Measurements from ENCODE around the gene CFAP221.

Gene CFAP221

GRCh38 chr2:119689218-119689617, 145.0 kb downstream of the CFAP221 start:
- peaks cover 15 to 18% of the 10 kb centered on the region in 2 donors for H3K36me3 ChIP-seq (ENCODE audit: control insufficient read depth in 2 of 2, insufficient read depth in 2 of 2, low read length in 2 of 2)
- H3K4me3 ChIP-seq (ENCODE audit: low read length in 2 of 2) = no peak overlapping the region
- H3K9me3 ChIP-seq (ENCODE audit: control insufficient read depth in 2 of 2, low read length in 2 of 2) = no peaks in the 10 kb centered on the region
- no peak overlapping the region for H3K27ac ChIP-seq (ENCODE audit: low read length)
- H3K4me1 ChIP-seq (ENCODE audit: control insufficient read depth, insufficient read depth, low read length) = peaks cover 2% of the 10 kb centered on the region
- H3K27me3 ChIP-seq (ENCODE audit: control insufficient read depth in 1 of 2, insufficient read depth in 2 of 2, low read length in 2 of 2) = no peaks in the 10 kb centered on the region
- no peak overlapping the region for H3K9ac ChIP-seq (ENCODE audit: low read length in 2 of 2)

- Histone ChIP-seq H3K36me3 (ENCODE audit: control insufficient read depth in 2 of 2, insufficient read depth in 2 of 2, low read length in 2 of 2) (peaks cover 15 to 18% of the 10 kb centered on the region in 2 donors), H3K9ac (ENCODE audit: low read length in 2 of 2) (no peak overlapping the region), H3K27me3 (ENCODE audit: control insufficient read depth in 1 of 2, insufficient read depth in 2 of 2, low read length in 2 of 2) (no peaks in the 10 kb centered on the region), H3K4me3 (ENCODE audit: low read length in 2 of 2) (no peak overlapping the region), H3K4me1 (ENCODE audit: control insufficient read depth, insufficient read depth, low read length) (peaks cover 15% of the 10 kb centered on the region), H3K9me3 (ENCODE audit: control insufficient read depth in 2 of 2, low read length in 2 of 2) (no peaks in the 10 kb centered on the region), H3K27ac (ENCODE audit: low read length) (no peak overlapping the region)
Observed at GRCh38 chr2:119691189-119691588, 146.9 kb downstream of the CFAP221 start.

- peaks cover 15% of the 10 kb centered on the region for H3K4me1 ChIP-seq (ENCODE audit: control insufficient read depth, insufficient read depth, low read length)
- no peak overlapping the region for H3K27ac ChIP-seq (ENCODE audit: low read length)
- no peak overlapping the region for H3K9ac ChIP-seq (ENCODE audit: low read length in 2 of 2)
- H3K4me3 ChIP-seq (ENCODE audit: low read length in 2 of 2) = no peak overlapping the region
- H3K27me3 ChIP-seq (ENCODE audit: control insufficient read depth in 1 of 2, insufficient read depth in 2 of 2, low read length in 2 of 2) = no peaks in the 10 kb centered on the region
- no peaks in the 10 kb centered on the region for H3K9me3 ChIP-seq (ENCODE audit: control insufficient read depth in 2 of 2, low read length in 2 of 2)
- H3K36me3 ChIP-seq (ENCODE audit: control insufficient read depth in 2 of 2, insufficient read depth in 2 of 2, low read length in 2 of 2) = peaks cover 15 to 16% of the 10 kb centered on the region in 2 donors
Observed at GRCh38 chr2:119691651-119692245, 147.5 kb downstream of the CFAP221 start.

GRCh38 chr2:119692310-119692709, 148.1 kb downstream of the CFAP221 start:
- H3K4me3 ChIP-seq (ENCODE audit: low read length in 2 of 2) = no peak overlapping the region
- no peaks in the 10 kb centered on the region for H3K9me3 ChIP-seq (ENCODE audit: control insufficient read depth in 2 of 2, low read length in 2 of 2)
- peaks cover 17% of the 10 kb centered on the region for H3K4me1 ChIP-seq (ENCODE audit: control insufficient read depth, insufficient read depth, low read length)
- no peaks in the 10 kb centered on the region for H3K27me3 ChIP-seq (ENCODE audit: control insufficient read depth in 1 of 2, insufficient read depth in 2 of 2, low read length in 2 of 2)
- H3K36me3 ChIP-seq (ENCODE audit: control insufficient read depth in 2 of 2, insufficient read depth in 2 of 2, low read length in 2 of 2) = peaks cover 15 to 16% of the 10 kb centered on the region in 2 donors
- H3K9ac ChIP-seq (ENCODE audit: low read length in 2 of 2) = no peak overlapping the region
- H3K27ac ChIP-seq (ENCODE audit: low read length) = no peak overlapping the region

GRCh38 chr2:119692954-119693353, 148.7 kb downstream of the CFAP221 start:
- Histone ChIP-seq H3K4me3 (ENCODE audit: low read length in 2 of 2) (no peak overlapping the region), H3K27me3 (ENCODE audit: control insufficient read depth in 1 of 2, insufficient read depth in 2 of 2, low read length in 2 of 2) (no peaks in the 10 kb centered on the region), H3K36me3 (ENCODE audit: control insufficient read depth in 2 of 2, insufficient read depth in 2 of 2, low read length in 2 of 2) (peaks cover 11 to 14% of the 10 kb centered on the region in 2 donors), H3K27ac (ENCODE audit: low read length) (no peak overlapping the region), H3K9ac (ENCODE audit: low read length in 2 of 2) (no peak overlapping the region), H3K9me3 (ENCODE audit: control insufficient read depth in 2 of 2, low read length in 2 of 2) (no peaks in the 10 kb centered on the region), H3K4me1 (ENCODE audit: control insufficient read depth, insufficient read depth, low read length) (peaks cover 20% of the 10 kb centered on the region)

- H3K4me3 ChIP-seq (ENCODE audit: low read length in 2 of 2) = no peak overlapping the region
- H3K9ac ChIP-seq (ENCODE audit: low read length in 2 of 2) = no peak overlapping the region
- no peaks in the 10 kb centered on the region for H3K9me3 ChIP-seq (ENCODE audit: control insufficient read depth in 2 of 2, low read length in 2 of 2)
- H3K27me3 ChIP-seq (ENCODE audit: control insufficient read depth in 1 of 2, insufficient read depth in 2 of 2, low read length in 2 of 2) = no peaks in the 10 kb centered on the region
- H3K27ac ChIP-seq (ENCODE audit: low read length) = no peak overlapping the region
- peaks cover 20% of the 10 kb centered on the region for H3K4me1 ChIP-seq (ENCODE audit: control insufficient read depth, insufficient read depth, low read length)
- H3K36me3 ChIP-seq (ENCODE audit: control insufficient read depth in 2 of 2, insufficient read depth in 2 of 2, low read length in 2 of 2) = peaks cover 9 to 10% of the 10 kb centered on the region in 2 donors
Observed at GRCh38 chr2:119693567-119693966, 149.3 kb downstream of the CFAP221 start.

- peaks cover 20% of the 10 kb centered on the region for H3K4me1 ChIP-seq (ENCODE audit: control insufficient read depth, insufficient read depth, low read length)
- no peak overlapping the region for H3K4me3 ChIP-seq (ENCODE audit: low read length in 2 of 2)
- no peaks in the 10 kb centered on the region for H3K27me3 ChIP-seq (ENCODE audit: control insufficient read depth in 1 of 2, insufficient read depth in 2 of 2, low read length in 2 of 2)
- no peak overlapping the region for H3K9ac ChIP-seq (ENCODE audit: low read length in 2 of 2)
- no peak overlapping the region for H3K27ac ChIP-seq (ENCODE audit: low read length)
- H3K9me3 ChIP-seq (ENCODE audit: control insufficient read depth in 2 of 2, low read length in 2 of 2) = no peaks in the 10 kb centered on the region
- H3K36me3 ChIP-seq (ENCODE audit: control insufficient read depth in 2 of 2, insufficient read depth in 2 of 2, low read length in 2 of 2) = peaks cover 5 to 7% of the 10 kb centered on the region in 2 donors
Observed at GRCh38 chr2:119693967-119694366, 149.7 kb downstream of the CFAP221 start.

- no peak overlapping the region for H3K9ac ChIP-seq (ENCODE audit: low read length in 2 of 2)
Observed at GRCh38 chr2:119694470-119694844, 150.2 kb downstream of the CFAP221 start.

GRCh38 chr2:119694845-119695521, 150.7 kb downstream of the CFAP221 start:
- Histone ChIP-seq H3K9ac (ENCODE audit: low read length in 2 of 2) (peak overlapping the region in 1 of 2 donors; percentile 13), H3K27ac (ENCODE audit: low read length) (no peak overlapping the region), H3K36me3 (ENCODE audit: control insufficient read depth in 2 of 2, insufficient read depth in 2 of 2, low read length in 2 of 2) (peaks cover 0 to 2% of the 10 kb centered on the region in 2 donors)

More at GRCh38 chr2:119694470-119694844, 150.2 kb downstream of the CFAP221 start:
- H3K36me3 ChIP-seq (ENCODE audit: control insufficient read depth in 2 of 2, insufficient read depth in 2 of 2, low read length in 2 of 2) = peaks cover 0 to 3% of the 10 kb centered on the region in 2 donors
- H3K4me3 ChIP-seq (ENCODE audit: low read length in 2 of 2) = no peak overlapping the region
- H3K4me1 ChIP-seq (ENCODE audit: control insufficient read depth, insufficient read depth, low read length) = peaks cover 20% of the 10 kb centered on the region
- H3K27me3 ChIP-seq (ENCODE audit: control insufficient read depth in 1 of 2, insufficient read depth in 2 of 2, low read length in 2 of 2) = no peaks in the 10 kb centered on the region
- no peak overlapping the region for H3K27ac ChIP-seq (ENCODE audit: low read length)
- no peaks in the 10 kb centered on the region for H3K9me3 ChIP-seq (ENCODE audit: control insufficient read depth in 2 of 2, low read length in 2 of 2)

GRCh38 chr2:119696005-119696404, 151.8 kb downstream of the CFAP221 start:
- Histone ChIP-seq H3K27ac (ENCODE audit: low read length) (no peak overlapping the region), H3K9me3 (ENCODE audit: control insufficient read depth in 2 of 2, low read length in 2 of 2) (no peaks in the 10 kb centered on the region), H3K27me3 (ENCODE audit: control insufficient read depth in 1 of 2, insufficient read depth in 2 of 2, low read length in 2 of 2) (no peaks in the 10 kb centered on the region), H3K36me3 (ENCODE audit: control insufficient read depth in 2 of 2, insufficient read depth in 2 of 2, low read length in 2 of 2) (no peaks in the 10 kb centered on the region), H3K4me1 (ENCODE audit: control insufficient read depth, insufficient read depth, low read length) (peaks cover 20% of the 10 kb centered on the region), H3K9ac (ENCODE audit: low read length in 2 of 2) (no peak overlapping the region), H3K4me3 (ENCODE audit: low read length in 2 of 2) (no peak overlapping the region)

More at GRCh38 chr2:119694845-119695521, 150.7 kb downstream of the CFAP221 start:
- H3K4me3 ChIP-seq (ENCODE audit: low read length in 2 of 2) = peak overlapping the region in 1 of 2 donors; percentile 52
- H3K27me3 ChIP-seq (ENCODE audit: control insufficient read depth in 1 of 2, insufficient read depth in 2 of 2, low read length in 2 of 2) = no peaks in the 10 kb centered on the region
- H3K9me3 ChIP-seq (ENCODE audit: control insufficient read depth in 2 of 2, low read length in 2 of 2) = no peaks in the 10 kb centered on the region
- peaks cover 20% of the 10 kb centered on the region for H3K4me1 ChIP-seq (ENCODE audit: control insufficient read depth, insufficient read depth, low read length)

GRCh38 chr2:119696494-119697030, 152.3 kb downstream of the CFAP221 start:
- Histone ChIP-seq H3K36me3 (ENCODE audit: control insufficient read depth in 2 of 2, insufficient read depth in 2 of 2, low read length in 2 of 2) (no peaks in the 10 kb centered on the region), H3K27me3 (ENCODE audit: control insufficient read depth in 1 of 2, insufficient read depth in 2 of 2, low read length in 2 of 2) (no peaks in the 10 kb centered on the region), H3K4me3 (ENCODE audit: low read length in 2 of 2) (no peak overlapping the region), H3K9ac (ENCODE audit: low read length in 2 of 2) (no peak overlapping the region), H3K27ac (ENCODE audit: low read length) (no peak overlapping the region), H3K4me1 (ENCODE audit: control insufficient read depth, insufficient read depth, low read length) (peaks cover 20% of the 10 kb centered on the region), H3K9me3 (ENCODE audit: control insufficient read depth in 2 of 2, low read length in 2 of 2) (no peaks in the 10 kb centered on the region)

Data from stomach smooth muscle (tissue), 2 donors.